B cell (primary cell): ENCODE results near the gene NCBP3. TPM values are rescaled to one million over a fixed set of nuclear protein-coding genes. Genes with fewer than 3 reads are reported as not detected.

Experiments
- ATAC-seq: fragments of 200-7000 bp; cut with Tn5 transposase; one replicate; pipeline ENCODE4 v1.10.0; 2021; ENCODE audit warnings: low read depth, mild to moderate bottlenecking, moderate number of reproducible peaks, moderate library complexity
- CTCF ChIA-PET: fragments of 350-600 bp; sonication (Branson Sonifier 250); formaldehyde crosslinking; loops from one replicate; lab custom pipeline; 2021; ENCODE audit warnings: antibody characterized with exemption, inconsistent platforms; lab: Charles Lee
- POLR2A ChIA-PET: fragments of 350-600 bp; sonication (Branson Sonifier 250); formaldehyde crosslinking; loops from one replicate; lab custom pipeline; 2021; ENCODE audit warnings: antibody characterized with exemption; lab: Charles Lee
- DNase-seq: peaks from one replicate; pipeline ENCODE4 v3.0.0; 2013
- H2AFZ ChIP-seq: 2 replicates; pipeline ENCODE4 v1.6.1; 2012; ENCODE audit warnings: mild to moderate bottlenecking, low read depth, low read length; ENCODE audit not compliant: insufficient read depth, poor library complexity, severe bottlenecking
- H3K27ac ChIP-seq, 2 donors: 1 replicate in 1 of 2; 2 replicates in 1 of 2; pipeline ENCODE4 v1.5.1; 2012 to 2013; ENCODE audit warnings: low read length in 2 of 2, mild to moderate bottlenecking in 2 of 2, moderate library complexity in 1 of 2
- H3K27me3 ChIP-seq, 4 experiments: fragments of 200-600 bp in 1 of 4; sonication (generic) in 1 of 4; replicated peaks in 1 of 4; 1 replicate in 2 of 4; 2 replicates in 2 of 4; pipeline versions ENCODE4 v1.6.1 to v1.7.0; 2013 to 2016; ENCODE audit warnings: low read length in 3 of 4, mild to moderate bottlenecking in 2 of 4, mixed read lengths in 1 of 4, moderate library complexity in 1 of 4; ENCODE audit not compliant: insufficient read depth in 4 of 4, control insufficient read depth in 3 of 4; ENCODE audit errors: control extremely low read depth in 1 of 4
- H3K36me3 ChIP-seq, 2 experiments: replicated peaks in 1 of 2; 1 replicate in 1 of 2; 2 replicates in 1 of 2; pipeline versions ENCODE4 v1.6.1 to v1.7.1; 2013; ENCODE audit warnings: low read length in 1 of 2; ENCODE audit not compliant: insufficient read depth in 2 of 2, control insufficient read depth in 1 of 2; ENCODE audit errors: control extremely low read depth in 1 of 2, extremely low read depth in 1 of 2
- H3K4me1 ChIP-seq, 2 donors: fragments of 200-600 bp in 1 of 2; sonication (generic) in 1 of 2; 1 replicate in 1 of 2; 2 replicates in 1 of 2; pipeline versions ENCODE4 v1.5.1 to v1.6.1; 2013 to 2017; ENCODE audit warnings: low read length in 2 of 2; ENCODE audit not compliant: control insufficient read depth in 2 of 2, insufficient read depth in 2 of 2
- H3K4me2 ChIP-seq: replicated peaks from 2 replicates; pipeline ENCODE3; 2012; ENCODE audit warnings: mild to moderate bottlenecking, low read depth, low read length; ENCODE audit not compliant: poor library complexity, severe bottlenecking
- H3K4me3 ChIP-seq, 5 experiments: fragments of 200-600 bp in 1 of 5; sonication (generic) in 1 of 5; 1 replicate in 3 of 5; 2 replicates in 2 of 5; pipeline versions ENCODE4 v1.5.1 to v1.7.0; 2011 to 2016; ENCODE audit warnings: low read length in 4 of 5, mild to moderate bottlenecking in 4 of 5, low read depth in 2 of 5, control low read depth in 1 of 5, moderate library complexity in 1 of 5; ENCODE audit not compliant: insufficient read depth in 1 of 5; ENCODE audit errors: control extremely low read depth in 1 of 5, extremely low read depth in 1 of 5
- H3K79me2 ChIP-seq: fragments of 200-600 bp; sonication (generic); one replicate; pipeline ENCODE4 v1.6.0; 2016; ENCODE audit warnings: low read length; ENCODE audit not compliant: control insufficient read depth, insufficient read depth
- H3K9ac ChIP-seq: fragments of 200-600 bp; sonication (generic); 2 replicates; pipeline ENCODE4 v1.6.1; 2017; ENCODE audit warnings: mild to moderate bottlenecking, low read length, moderate library complexity
- H3K9me3 ChIP-seq, 3 donors: one replicate each; pipeline versions ENCODE4 v1.6.1 to v1.7.1; 2013; ENCODE audit warnings: low read length in 2 of 3; ENCODE audit not compliant: control insufficient read depth in 2 of 3, insufficient read depth in 1 of 3; ENCODE audit errors: control extremely low read depth in 1 of 3
- H4K20me1 ChIP-seq: 2 replicates; pipeline ENCODE4 v1.6.0; 2012; ENCODE audit warnings: mild to moderate bottlenecking, low read length; ENCODE audit not compliant: insufficient read depth, control insufficient read depth, poor library complexity, severe bottlenecking
- H3K27ac Mint-ChIP-seq: one replicate; pipeline ENCODE4 v1.8.0; 2021; ENCODE audit warnings: mixed read lengths
- H3K27me3 Mint-ChIP-seq: one replicate; pipeline ENCODE4 v1.8.0; 2021; ENCODE audit warnings: mixed read lengths
- H3K4me1 Mint-ChIP-seq: one replicate; pipeline ENCODE4 v1.8.0; 2021; ENCODE audit warnings: mixed read lengths
- H3K4me3 Mint-ChIP-seq: one replicate; pipeline ENCODE4 v1.8.0; 2021; ENCODE audit warnings: mixed read lengths
- H3K9me3 Mint-ChIP-seq: one replicate; pipeline ENCODE4 v1.8.0; 2022; ENCODE audit warnings: mixed read lengths; ENCODE audit not compliant: insufficient read depth
- CTCF ChIP-seq: fragments of 200-600 bp; IDR thresholded peaks from one replicate; pipeline ENCODE4 v1.8.0; 2022; ENCODE audit warnings: antibody characterized with exemption, mild to moderate bottlenecking
- EZH2 ChIP-seq: IDR thresholded peaks from 2 replicates; pipeline ENCODE4 v1.6.1; 2012; ENCODE audit warnings: borderline replicate concordance, low read depth, mild to moderate bottlenecking, moderate library complexity, low read length; ENCODE audit not compliant: insufficient read depth, poor library complexity, severe bottlenecking
- WGBS: methylation state at CpG from one replicate; pipeline ENCODE4 v1.1.5; 2013; ENCODE audit warnings: missing lambda C conversion rate; ENCODE audit not compliant: insufficient coverage; 5-methylcytosine and 5-hydroxymethylcytosine counted together
- intact Hi-C: fragments of 100-400 bp; cut with micrococcal nuclease; formaldehyde crosslinking; loops from one replicate; pipeline ENCODE4 v1.10.0; 2022
- polyA plus RNA-seq: library from polyadenylated mRNA; depleted of rRNA; stranded (reverse); fragments of >200 nt; gene quantifications from 2 replicates; pipeline ENCODE4 v1.2.3, GENCODE V29; 2012
- total RNA-seq, 2 donors: library from RNA; stranded (reverse); fragments of 120-200 nt in 1 of 2; gene quantifications; 1 replicate in 1 of 2; 2 replicates in 1 of 2; pipeline versions ENCODE4 v1.2.3 to v1.2.4, GENCODE V29; 2013 to 2022

NCBP3 gene
- total and polyA plus RNA-seq, 2 donors (not counting 1 experiment from before 2014, with no cell fraction given): 11.1 to 71.7 TPM

- POLR2A ChIA-PET: interaction anchor here (1.1 kb wide), 1 partner anchor 64 kb away, joined by 11 read pairs; no protein-coding TSS in a partner anchor
- Mint-ChIP-seq H3K27ac (no peak overlapping the region), H3K9me3 (no peaks in the 10 kb centered on the region), H3K4me1 (peaks cover 1% of the 10 kb centered on the region), H3K27me3 (no peaks in the 10 kb centered on the region), H3K4me3 (no peak overlapping the region)
- TF ChIP-seq CTCF: no peak
- TF ChIP-seq EZH2: no peak
- H3K27ac ChIP-seq: no peak overlapping the region
- H3K27me3 ChIP-seq: no peaks in the 10 kb centered on the region
- CTCF ChIA-PET: interaction anchor here (1.4 to 12.3 kb wide), 15 partner anchors 11 to 293 kb away, joined by 3 to 482 read pairs (median 22); partner anchors contain the start of genes HASPIN and NCBP3
- ATAC-seq (no peak), DNase-seq (no peak)
- intact Hi-C loops: no loop called here
- H3K9ac ChIP-seq: no peak overlapping the region
- peaks cover 25% of the 10 kb centered on the region for H3K79me2 ChIP-seq
- no peaks in the 10 kb centered on the region for H4K20me1 ChIP-seq
- WGBS: 100% methylated on average over 4 of the region's 7 CpGs
- H3K36me3 ChIP-seq: peaks cover 9 to 48% of the 10 kb centered on the region in 2 experiments
- H3K4me3 ChIP-seq: no peak overlapping the region
- H2AFZ ChIP-seq: no peak overlapping the region
- no peaks in the 10 kb centered on the region for H3K9me3 ChIP-seq
- H3K4me1 ChIP-seq: no peaks in the 10 kb centered on the region
- H3K4me2 ChIP-seq: no peak overlapping the region
These were observed 17.2 kb downstream of the NCBP3 start for GRCh38 chr17:3828852-3829232.

- no peak for ATAC-seq
- intact Hi-C loops: no loop called here
These were observed 17.7 kb downstream of the NCBP3 start for GRCh38 chr17:3828151-3828851.

More at GRCh38 chr17:3828151-3828851, 17.7 kb downstream of the NCBP3 start:
- DNase-seq: no peak
- Histone ChIP-seq H3K79me2 (peaks cover 19% of the 10 kb centered on the region), H3K27me3 (no peaks in the 10 kb centered on the region), H3K4me1 (no peaks in the 10 kb centered on the region), H2AFZ (no peak overlapping the region), H3K9me3 (no peaks in the 10 kb centered on the region), H3K36me3 (peaks cover 9 to 51% of the 10 kb centered on the region in 2 experiments), H3K9ac (no peak overlapping the region), H3K27ac (no peak overlapping the region), H3K4me2 (no peak overlapping the region), H3K4me3 (no peak overlapping the region), H4K20me1 (no peaks in the 10 kb centered on the region)
- Mint-ChIP-seq H3K9me3 (no peaks in the 10 kb centered on the region), H3K27ac (no peak overlapping the region), H3K27me3 (no peaks in the 10 kb centered on the region), H3K4me3 (no peak overlapping the region), H3K4me1 (peaks cover 1% of the 10 kb centered on the region)
- POLR2A ChIA-PET: interaction anchor here (1.1 kb wide), 1 partner anchor 63 kb away, joined by 11 read pairs; no protein-coding TSS in a partner anchor
- CTCF ChIA-PET: interaction anchor here (1.0 to 12.3 kb wide), 26 partner anchors 9 to 292 kb away, joined by 3 to 482 read pairs (median 7); partner anchors contain the start of genes HASPIN and NCBP3
- TF ChIP-seq CTCF (no peak), EZH2 (no peak)
- 100% methylated on average over 4 of the region's 7 CpGs for WGBS
